ENCODE measurements around the gene FRS3. TPM values are rescaled to one million over a fixed set of nuclear protein-coding genes. Genes with fewer than 3 reads are reported as not detected.

The FRS3 gene
- total RNA-seq, 1 experiment from 2014 or later, result 3.4 TPM

- DNase-seq (ENCODE audit: low read depth), result no peak
Observed at GRCh38 chr6:41728954-41729353, 50.7 kb downstream of the FRS3 start.

DNA sequence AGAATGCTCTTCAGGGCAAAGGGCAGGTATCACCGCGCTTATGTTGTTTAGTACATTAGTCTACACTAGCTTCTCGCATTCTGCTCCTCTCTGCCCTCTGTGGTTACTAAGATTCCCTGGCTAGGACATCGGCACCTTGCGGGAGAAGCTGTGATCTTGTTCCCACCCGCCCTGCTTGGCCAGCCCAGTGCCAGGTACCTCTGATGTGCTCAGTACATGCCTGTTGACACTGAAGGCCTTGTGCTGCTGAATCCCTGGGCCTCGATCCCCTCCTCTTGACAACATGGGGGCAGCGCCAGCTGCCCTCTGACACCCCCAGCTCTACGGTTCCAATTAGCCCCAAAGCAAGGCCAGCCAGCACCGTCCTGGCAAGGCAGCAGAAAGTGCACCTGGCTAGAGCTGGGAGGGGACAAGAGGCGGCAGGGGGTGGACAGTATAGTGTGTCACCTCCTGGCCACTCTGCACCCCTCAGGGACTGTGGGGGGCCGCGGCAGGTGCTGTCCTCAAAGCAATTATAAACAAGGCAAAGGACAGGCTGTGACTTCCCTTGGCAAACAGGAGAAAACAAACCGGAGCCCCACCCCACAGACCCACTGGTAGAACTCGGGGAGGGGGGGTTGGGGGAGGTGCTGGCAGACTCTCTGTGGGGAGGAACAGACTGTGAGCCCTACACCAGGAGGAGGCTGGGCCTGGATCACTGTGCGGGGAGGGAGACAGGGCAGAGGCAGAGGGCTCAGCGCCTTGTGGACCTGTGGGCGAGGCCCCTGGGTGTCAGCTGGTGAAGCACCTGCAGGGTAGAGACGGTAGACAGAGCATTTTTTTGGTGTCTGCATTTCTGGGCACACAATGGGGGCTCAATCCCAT lies 51.4 kb downstream of the FRS3 start:
- DNase-seq (ENCODE audit: low read depth), result no peak

DNA sequence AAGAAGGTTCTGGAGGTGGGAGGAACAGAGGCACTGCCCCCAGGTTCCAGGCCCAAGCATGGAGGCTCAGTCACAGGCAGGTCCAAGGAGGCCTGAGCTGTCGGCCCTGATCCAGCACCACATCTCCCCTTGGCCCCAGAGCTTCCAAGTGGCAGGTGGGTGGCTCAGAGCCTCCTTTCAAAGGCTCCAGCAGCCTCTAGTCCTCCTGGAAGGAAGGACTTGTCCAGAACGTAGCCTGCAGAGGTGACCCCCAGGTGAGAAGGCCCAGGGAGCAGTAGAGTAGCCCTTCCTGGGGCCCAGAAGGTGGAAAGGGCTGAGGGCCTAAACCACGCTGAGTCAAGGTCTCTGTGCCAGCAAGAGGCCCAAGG lies 52.0 kb downstream of the FRS3 start:
- no peak for DNase-seq (ENCODE audit: low read depth)

- no peak for DNase-seq (ENCODE audit: low read depth)
Observed at GRCh38 chr6:41726876-41727275, 52.8 kb downstream of the FRS3 start.

- no peak for DNase-seq (ENCODE audit: low read depth)
Observed at GRCh38 chr6:41724586-41725501, 54.9 kb downstream of the FRS3 start.

DNA sequence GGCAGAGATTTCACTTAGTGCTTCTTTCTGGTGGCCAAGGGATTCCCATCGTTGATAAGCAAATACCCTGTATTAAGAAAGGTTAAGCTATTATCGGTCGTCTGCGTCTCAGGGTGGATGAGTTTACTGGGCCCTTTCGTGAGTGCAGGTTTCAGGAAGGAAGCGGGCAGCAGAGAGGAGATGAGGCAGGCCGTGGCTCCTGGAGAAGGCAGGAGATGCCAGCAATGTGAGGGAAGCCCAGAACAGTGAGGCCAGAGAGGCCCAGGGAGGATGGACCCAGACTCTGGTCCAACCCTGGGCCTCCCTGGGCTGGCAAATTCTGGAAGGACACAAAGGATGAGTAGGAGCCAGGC lies 55.5 kb downstream of the FRS3 start:
- no peak for DNase-seq (ENCODE audit: low read depth)

DNA sequence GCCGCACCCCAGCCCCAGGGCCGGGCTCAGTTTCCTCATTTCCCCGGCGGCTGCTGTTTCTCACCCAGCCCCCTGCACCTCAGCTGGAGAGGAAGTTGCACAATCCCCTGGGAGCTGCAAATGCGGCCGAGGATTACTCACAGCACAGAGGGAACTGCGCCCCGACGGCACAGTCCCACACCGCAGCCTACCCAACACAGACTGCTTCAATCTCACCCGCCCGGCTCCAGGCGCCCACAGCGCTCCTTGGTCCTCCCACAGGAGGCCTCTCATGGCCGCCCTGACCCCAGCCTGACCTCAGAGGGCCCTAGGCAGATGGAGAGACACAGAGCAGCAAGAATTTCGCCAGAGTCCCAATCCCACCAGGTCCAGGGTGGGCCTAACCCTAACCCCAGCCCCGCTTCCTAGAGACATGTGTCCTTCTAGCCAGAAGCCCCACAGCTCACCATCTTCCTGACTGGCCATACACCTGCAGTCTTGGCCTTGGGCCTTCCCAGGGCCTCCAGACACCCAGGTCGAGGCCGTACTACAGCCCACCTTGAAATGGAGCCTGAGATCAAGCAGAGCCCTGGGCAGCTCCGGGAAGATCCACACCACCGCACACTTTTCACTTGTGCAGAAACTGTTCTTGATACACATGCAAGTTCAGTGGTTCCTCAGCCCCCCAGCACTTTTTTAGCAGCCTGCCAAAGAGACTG lies 56.0 kb downstream of the FRS3 start:
- DNase-seq (ENCODE audit: low read depth), result peak; percentile 76

DNA sequence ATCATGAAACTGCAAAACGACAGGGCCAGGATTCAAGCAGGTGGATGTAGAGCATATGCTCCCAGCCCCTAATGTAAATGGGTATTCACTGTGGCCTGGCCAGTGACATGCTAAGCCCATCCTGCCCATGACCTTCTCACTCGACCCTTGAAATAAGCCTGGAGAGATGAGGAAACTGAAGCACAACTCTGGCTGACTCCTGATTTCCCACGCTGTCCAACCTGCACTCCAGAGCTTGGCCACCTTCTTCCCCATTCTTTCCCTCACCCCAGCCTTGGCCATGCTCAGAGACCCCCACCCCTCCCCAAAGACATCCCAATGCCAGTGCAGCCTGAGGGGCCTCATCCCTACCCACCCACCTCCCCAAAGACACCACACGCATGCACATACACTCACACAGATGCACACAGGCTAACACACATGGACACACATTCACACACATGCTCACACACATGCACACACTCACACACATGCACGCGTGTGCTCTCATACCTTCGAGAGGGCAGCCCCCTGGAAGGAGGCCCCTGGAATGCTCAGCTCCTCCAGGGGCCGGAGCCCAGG lies 56.7 kb downstream of the FRS3 start:
- DNase-seq (ENCODE audit: low read depth), result no peak

- no peak for DNase-seq (ENCODE audit: low read depth)
Observed at GRCh38 chr6:41721414-41721813, 58.3 kb downstream of the FRS3 start.

- DNase-seq (ENCODE audit: low read depth), result no peak
Observed at GRCh38 chr6:41720783-41721182, 58.9 kb downstream of the FRS3 start.

GRCh38 chr6:41720262-41720620 lies 59.5 kb downstream of the FRS3 start:
- DNase-seq (ENCODE audit: low read depth), result no peak

Other genes with a start within 250 kb of the FRS3 start
- gene FOXP4, start 233.5 kb downstream of the FRS3 start, total RNA-seq (2014; rRNA removed), result 4.2 and 4.6 TPM in 2 replicates
- 0.23 TPM in 1 of 2 replicates, not detected in the other for gene MDFI, start 141.4 kb downstream of the FRS3 start, total RNA-seq (2014; rRNA removed)
- gene TFEB, start 44.3 kb downstream of the FRS3 start, total RNA-seq (2014; rRNA removed), result 2.4 and 3.6 TPM in 2 replicates
- not detected in 2 replicates for gene PGC, start 32.5 kb downstream of the FRS3 start, total RNA-seq (2014; rRNA removed)
- 1.7 and 3.1 TPM in 2 replicates for gene PRICKLE4, start 882 bp upstream of the FRS3 start, total RNA-seq (2014; rRNA removed)
- gene TOMM6, start 7.8 kb upstream of the FRS3 start, total RNA-seq (2014; rRNA removed), result 157 and 160 TPM in 2 replicates
- gene USP49, start 115.5 kb upstream of the FRS3 start, total RNA-seq (2014; rRNA removed), result 1.6 and 1.7 TPM in 2 replicates
- gene MED20, start 141.2 kb upstream of the FRS3 start, total RNA-seq (2014; rRNA removed), result 22.5 and 26.2 TPM in 2 replicates
- gene BYSL, start 141.6 kb upstream of the FRS3 start, total RNA-seq (2014; rRNA removed), result 18.5 and 23.7 TPM in 2 replicates
- 176 and 251 TPM in 2 replicates for gene CCND3, start 161.9 kb upstream of the FRS3 start, total RNA-seq (2014; rRNA removed)